ENCODE data around the gene DOCK3. TPM values are rescaled to one million over a fixed set of nuclear protein-coding genes. Genes with fewer than 3 reads are reported as not detected.

The DOCK3 gene
- total RNA-seq, 2 experiments from 2014 or later = 1.9 to 2.1 TPM

DNA sequence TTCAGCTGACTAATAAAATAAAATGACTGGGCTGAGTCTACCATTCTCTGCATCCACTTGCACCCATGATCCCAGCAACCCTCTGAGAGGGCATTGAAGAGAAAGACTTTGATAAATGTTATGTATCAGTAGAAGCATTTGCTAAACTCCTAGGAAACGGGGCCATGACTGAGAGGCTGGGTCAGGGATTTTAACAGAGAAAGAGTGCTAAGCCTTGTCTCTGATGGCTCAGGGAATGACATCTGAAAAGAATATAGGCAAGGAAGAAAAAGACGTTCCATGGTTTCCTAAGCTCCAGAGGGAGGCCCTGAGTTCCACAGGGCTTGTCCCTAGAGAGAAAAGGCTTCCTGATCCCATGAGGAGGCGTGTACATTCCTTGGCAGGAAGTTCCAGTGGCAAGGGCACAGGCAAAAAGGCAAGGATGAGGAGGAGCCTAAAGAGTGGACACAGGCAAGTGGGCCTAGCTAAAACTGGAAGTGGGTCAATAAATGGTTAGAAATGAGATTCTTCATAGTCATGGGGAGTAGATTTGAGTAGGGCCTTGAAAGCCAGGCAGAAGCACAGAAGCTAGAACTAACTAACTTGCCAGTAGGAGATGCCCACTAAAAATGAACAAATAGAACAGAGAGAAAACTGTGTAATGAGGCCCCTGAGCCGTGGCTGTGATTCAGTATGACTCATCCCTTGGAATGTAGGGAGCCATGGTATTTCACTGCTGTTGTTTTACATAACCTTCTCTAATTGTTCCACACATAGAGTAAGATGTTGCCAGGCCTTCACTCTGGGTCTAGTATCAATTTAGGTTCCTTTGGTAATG, 665.5 kb downstream of the DOCK3 start:
- no peak for DNase-seq
- Mint-ChIP-seq H3K4me1 (peaks cover 3% of the 10 kb centered on the region), H3K4me3 (no peak overlapping the region), H3K27ac (no peak overlapping the region), H3K27me3 (no peaks in the 10 kb centered on the region), H3K36me3 (no peaks in the 10 kb centered on the region), H3K9me3 (no peaks in the 10 kb centered on the region)

DNA sequence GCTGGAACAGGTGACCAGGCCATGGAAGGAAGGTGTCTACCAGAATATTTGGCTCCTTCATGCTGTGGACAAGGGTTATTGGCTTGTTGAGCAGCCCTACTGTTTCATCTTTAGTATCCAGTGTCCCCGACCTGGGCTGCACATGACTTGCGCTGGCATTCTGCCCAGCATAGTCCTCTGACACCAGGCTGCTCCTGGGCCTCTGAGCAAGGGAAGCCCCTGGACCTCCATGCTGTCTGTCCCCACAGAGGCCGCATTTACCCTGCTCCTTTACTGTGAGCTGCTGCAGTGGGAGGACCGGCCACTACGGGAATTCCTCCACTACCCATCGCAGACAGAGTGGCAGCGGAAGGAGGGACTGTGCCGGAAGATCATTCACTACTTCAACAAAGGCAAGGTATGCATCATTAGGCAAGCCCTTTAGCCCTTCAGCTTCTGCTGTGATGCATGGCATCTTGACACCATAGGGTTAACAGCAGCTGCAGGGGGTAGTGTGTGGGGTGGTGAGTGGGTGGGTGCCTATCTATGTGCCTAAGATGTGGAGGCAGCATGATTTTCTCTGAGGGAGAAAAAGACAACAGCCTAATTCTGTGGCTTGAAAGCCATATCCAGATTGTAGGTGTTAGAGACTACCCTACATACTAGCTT, 666.4 kb downstream of the DOCK3 start:
- Mint-ChIP-seq H3K27ac (no peak overlapping the region), H3K9me3 (no peaks in the 10 kb centered on the region), H3K27me3 (no peaks in the 10 kb centered on the region), H3K36me3 (no peaks in the 10 kb centered on the region), H3K4me3 (no peak overlapping the region), H3K4me1 (peaks cover 3% of the 10 kb centered on the region)
- DNase-seq = no peak

DNA sequence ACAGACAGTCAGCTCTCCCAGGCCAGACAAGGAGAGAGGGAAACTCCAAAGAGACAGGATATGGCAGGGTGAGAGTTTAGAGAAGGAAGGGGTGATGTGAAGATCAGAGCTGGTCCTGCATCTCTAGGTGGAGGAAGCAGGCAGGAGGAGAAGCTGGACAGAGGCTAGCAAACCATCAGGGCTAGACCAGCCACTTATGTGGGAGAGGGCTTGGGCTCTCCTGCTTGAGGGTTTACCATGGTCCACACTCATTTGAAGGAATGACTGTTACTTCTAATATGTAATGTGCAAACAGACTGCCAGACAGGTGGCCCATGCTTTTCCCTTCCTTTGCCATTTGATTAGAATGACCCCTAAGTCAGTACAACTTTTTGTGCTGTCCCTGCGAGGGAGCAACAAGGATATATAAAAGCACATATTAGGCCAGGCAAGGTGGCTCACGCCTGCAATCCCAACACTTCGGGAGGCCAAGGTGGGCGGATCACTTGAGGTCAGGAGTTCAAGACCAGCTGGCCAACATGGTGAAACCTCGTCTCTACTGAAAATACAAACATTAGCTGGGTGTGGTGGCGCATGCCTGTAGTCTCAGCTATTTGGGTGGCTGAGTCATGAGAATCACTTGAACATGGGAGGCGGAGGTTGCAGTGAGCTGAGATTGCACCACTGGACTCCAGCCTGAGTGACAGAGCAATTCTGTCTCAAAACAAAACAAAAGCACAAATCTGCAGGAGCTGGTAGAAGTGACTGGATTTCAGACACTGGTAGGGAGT, 669.4 kb downstream of the DOCK3 start:
- H3K9me3 Mint-ChIP-seq = no peaks in the 10 kb centered on the region
- peaks cover 3% of the 10 kb centered on the region for H3K4me1 Mint-ChIP-seq
- DNase-seq = no peak
- H3K27me3 Mint-ChIP-seq = no peaks in the 10 kb centered on the region
- no peaks in the 10 kb centered on the region for H3K36me3 Mint-ChIP-seq
- H3K4me3 Mint-ChIP-seq = no peak overlapping the region
- H3K27ac Mint-ChIP-seq = no peak overlapping the region

DNA sequence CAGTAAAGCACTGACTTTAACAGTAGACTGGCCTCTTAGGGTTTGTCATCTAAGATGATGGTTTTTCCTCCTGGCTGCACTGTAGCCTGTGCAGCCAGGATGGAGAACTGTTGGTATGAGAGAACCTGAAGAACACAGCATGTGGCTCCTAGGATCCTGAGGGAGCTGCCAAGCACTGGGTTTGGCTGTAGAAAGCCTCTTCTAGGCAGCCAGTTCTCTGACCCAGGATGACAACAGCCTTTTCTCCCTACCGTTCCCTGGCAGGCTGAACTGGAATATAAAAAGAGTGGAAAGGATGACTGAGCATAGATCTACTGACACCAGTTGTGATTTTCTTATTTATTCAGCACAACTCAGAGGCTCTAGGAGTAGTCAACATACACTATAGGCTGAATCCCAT, 676.0 kb downstream of the DOCK3 start:
- Mint-ChIP-seq H3K36me3 (peaks cover 5% of the 10 kb centered on the region), H3K9me3 (no peaks in the 10 kb centered on the region), H3K27ac (no peak overlapping the region), H3K4me1 (peaks cover 4% of the 10 kb centered on the region), H3K27me3 (no peaks in the 10 kb centered on the region), H3K4me3 (no peak overlapping the region)
- no peak for DNase-seq

DNA sequence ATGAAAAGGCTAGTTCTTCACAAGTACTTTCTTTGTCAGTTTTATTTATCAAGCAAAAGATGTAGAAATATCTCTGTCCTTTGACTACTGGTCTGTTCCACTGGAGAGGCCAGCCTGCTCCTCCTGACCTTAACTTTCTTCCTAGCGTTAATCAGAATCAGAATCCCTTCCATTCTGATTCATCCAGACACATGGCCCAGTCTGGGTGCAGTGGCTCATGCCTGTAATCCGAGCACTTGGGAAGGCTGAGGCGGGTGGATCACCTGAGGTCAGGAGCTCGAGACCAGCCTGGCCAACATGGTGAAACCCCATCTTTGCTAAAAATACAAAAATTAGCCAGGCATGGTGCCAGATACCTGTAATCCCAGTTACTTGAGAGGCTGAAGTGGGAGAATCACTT, 678.4 kb downstream of the DOCK3 start:
- Mint-ChIP-seq H3K9me3 (no peaks in the 10 kb centered on the region), H3K27ac (no peak overlapping the region), H3K4me3 (no peak overlapping the region), H3K4me1 (peaks cover 4% of the 10 kb centered on the region), H3K36me3 (peaks cover 5% of the 10 kb centered on the region), H3K27me3 (no peaks in the 10 kb centered on the region)
- no peak for DNase-seq

DNA sequence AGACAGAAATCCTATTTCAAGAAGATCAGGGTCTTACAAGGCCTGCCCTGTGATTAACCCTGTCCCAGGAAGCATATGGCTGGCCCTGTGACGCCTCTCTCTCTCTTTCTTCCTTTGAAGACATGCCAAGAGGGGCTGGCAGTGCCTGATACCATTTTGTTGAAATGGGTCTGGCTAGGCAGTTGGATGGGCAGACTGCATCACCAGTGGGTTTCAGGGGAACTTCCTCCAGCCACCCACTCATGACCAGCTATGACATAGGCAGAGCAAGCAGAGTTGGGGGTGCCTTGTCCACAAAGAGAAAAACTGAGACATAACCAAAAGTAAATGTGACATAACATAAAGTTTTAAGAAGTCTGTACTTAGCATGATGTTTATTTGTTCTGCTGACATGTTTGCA, 679.0 kb downstream of the DOCK3 start:
- H3K27ac Mint-ChIP-seq = no peak overlapping the region
- peaks cover 5% of the 10 kb centered on the region for H3K36me3 Mint-ChIP-seq
- no peak overlapping the region for H3K4me3 Mint-ChIP-seq
- H3K27me3 Mint-ChIP-seq = no peaks in the 10 kb centered on the region
- DNase-seq = no peak
- H3K9me3 Mint-ChIP-seq = no peaks in the 10 kb centered on the region
- peaks cover 4% of the 10 kb centered on the region for H3K4me1 Mint-ChIP-seq

DNA sequence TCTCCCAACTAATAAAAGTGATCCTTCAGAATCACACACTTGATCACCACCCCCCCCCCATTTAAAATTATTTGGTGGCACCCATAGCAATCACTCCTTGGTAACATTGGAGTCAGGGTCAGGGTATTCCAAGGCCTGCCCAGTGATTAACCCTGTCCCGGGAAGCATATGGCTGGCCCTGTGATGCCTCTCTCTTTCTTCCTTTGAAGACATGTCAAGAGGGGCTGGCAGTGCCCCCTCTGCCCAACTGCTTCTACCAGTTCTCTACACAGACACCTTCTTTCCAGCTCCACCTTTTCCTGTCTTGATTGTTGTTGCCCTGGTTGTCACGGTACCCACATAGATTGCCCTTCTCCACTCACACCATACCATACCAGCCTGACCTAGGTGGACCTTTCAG, 679.4 kb downstream of the DOCK3 start:
- peaks cover 4% of the 10 kb centered on the region for H3K4me1 Mint-ChIP-seq
- H3K9me3 Mint-ChIP-seq = no peaks in the 10 kb centered on the region
- H3K27me3 Mint-ChIP-seq = no peaks in the 10 kb centered on the region
- DNase-seq = no peak
- peaks cover 5% of the 10 kb centered on the region for H3K36me3 Mint-ChIP-seq
- no peak overlapping the region for H3K27ac Mint-ChIP-seq
- H3K4me3 Mint-ChIP-seq = no peak overlapping the region

DNA sequence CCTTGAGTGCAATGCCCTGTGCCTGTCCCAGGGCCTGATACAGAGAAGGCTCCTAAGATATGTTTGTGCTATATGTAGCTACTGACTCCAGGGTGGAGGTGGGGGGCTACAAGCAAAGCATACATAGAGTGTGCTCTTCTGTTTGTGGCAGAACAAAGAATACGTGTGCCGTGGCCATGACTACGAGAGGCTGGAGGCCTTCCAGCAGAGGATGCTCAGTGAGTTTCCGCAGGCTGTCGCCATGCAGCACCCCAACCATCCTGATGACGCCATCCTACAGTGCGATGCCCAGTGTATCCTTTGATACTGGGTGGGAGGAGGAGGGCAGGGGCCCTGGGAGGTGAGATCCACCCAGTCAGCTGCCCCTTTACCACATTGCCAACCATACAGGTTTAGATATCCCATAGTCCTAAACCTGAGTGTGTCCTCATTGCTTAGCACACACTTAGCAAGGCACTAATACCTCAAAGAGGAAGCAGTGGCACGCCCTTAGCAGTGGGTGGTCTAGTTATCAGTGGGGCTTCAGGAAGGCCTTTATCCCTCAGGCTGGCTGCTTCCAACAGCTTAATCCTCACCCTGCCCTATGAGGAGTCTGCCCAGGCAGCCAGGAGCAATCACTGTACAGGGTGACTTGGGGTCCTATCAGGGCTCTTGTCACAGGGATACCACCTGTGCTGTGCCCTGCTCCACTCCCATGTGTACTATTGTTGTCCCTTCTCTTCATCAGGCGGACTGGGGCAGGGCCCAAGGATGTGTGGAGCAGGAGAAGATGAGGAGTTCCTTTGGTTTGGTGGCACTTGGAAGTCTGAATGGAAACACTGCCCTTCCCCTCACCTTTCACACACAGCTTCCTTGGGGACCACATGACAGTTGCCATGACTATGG, 680.2 kb downstream of the DOCK3 start:
- Mint-ChIP-seq H3K27ac (no peak overlapping the region), H3K4me1 (peaks cover 4% of the 10 kb centered on the region), H3K9me3 (no peaks in the 10 kb centered on the region), H3K27me3 (no peaks in the 10 kb centered on the region), H3K36me3 (no peaks in the 10 kb centered on the region), H3K4me3 (no peak overlapping the region)
- no peak for DNase-seq

DNA sequence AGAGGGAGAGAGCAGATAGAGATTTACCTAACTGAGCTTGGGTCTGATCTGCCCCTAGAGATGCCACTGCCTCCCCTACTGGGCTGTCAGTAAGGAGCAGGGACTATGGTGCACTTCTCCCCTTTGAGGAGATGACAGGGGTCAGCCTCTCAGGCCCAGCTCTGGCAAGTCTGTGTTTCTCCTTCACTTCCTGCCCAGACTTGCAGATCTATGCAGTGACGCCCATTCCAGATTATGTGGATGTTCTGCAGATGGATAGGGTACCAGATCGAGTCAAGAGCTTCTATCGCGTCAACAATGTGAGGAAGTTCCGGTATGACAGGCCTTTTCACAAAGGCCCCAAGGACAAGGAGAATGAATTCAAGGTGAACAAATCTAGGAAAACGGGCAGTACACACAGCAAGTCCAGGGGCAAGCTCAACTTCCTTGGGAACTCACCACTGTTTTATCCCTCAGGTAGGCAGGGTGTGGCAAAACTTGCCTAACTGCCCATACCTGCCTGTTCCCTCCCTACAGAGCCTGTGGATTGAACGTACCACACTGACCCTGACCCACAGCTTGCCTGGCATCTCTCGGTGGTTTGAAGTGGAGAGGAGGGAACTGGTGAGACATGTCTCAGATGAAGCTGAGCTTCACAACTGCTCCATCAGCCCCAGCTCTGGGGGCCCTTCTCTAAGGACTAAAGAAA, 681.3 kb downstream of the DOCK3 start:
- Mint-ChIP-seq H3K9me3 (no peaks in the 10 kb centered on the region), H3K4me3 (no peak overlapping the region), H3K4me1 (peaks cover 4% of the 10 kb centered on the region)

DNA sequence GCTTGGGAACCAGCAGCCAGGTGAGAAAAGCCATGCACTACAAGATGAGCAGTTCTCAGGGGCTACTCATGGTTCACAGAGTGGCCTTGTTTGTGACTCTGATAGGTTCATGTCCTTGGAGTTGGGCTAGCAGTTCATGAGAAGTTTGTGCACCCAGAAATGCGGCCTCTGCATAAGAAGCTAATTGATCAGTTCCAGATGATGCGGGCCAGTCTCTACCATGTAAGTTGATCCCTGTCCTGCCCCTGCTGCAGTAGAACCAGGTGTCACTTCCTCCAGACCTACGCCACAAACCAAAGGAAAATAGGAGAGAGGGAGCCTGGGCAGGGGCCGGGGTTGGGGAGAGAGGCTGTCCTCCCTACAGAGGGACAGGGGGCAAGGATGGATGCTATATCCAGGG, 683.1 kb downstream of the DOCK3 start:
- peaks cover 4% of the 10 kb centered on the region for H3K4me1 Mint-ChIP-seq
- no peaks in the 10 kb centered on the region for H3K9me3 Mint-ChIP-seq
- H3K36me3 Mint-ChIP-seq = no peaks in the 10 kb centered on the region
- H3K27me3 Mint-ChIP-seq = no peaks in the 10 kb centered on the region
- no peak for DNase-seq
- H3K27ac Mint-ChIP-seq = no peak overlapping the region
- H3K4me3 Mint-ChIP-seq = no peak overlapping the region

More for the DNA sequence above, 681.3 kb downstream of the DOCK3 start:
- Mint-ChIP-seq H3K36me3 (no peaks in the 10 kb centered on the region), H3K27me3 (no peaks in the 10 kb centered on the region), H3K27ac (no peak overlapping the region)
- no peak for DNase-seq

DNA sequence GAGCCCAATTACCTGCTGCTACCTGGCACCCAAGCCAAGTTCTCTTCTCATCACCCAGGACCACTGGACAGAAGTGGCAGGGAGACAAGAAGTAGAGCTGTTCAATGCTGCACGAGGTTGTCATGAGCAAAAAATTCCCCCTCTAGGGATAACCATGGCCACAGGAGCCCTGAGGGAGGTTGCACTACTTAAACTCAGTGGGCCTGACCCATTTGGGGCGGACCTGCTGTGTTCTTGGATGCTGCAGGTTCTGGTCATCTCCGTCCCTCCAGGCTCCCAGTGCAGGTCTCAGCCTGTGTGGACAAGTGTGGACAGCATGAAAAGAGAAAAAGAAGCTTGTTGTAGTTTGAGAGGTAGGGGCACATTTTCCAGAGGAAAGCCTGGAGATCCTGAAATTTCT, 684.3 kb downstream of the DOCK3 start:
- no peak overlapping the region for H3K4me3 Mint-ChIP-seq
- H3K36me3 Mint-ChIP-seq = peaks cover 1% of the 10 kb centered on the region
- H3K27ac Mint-ChIP-seq = no peak overlapping the region
- no peaks in the 10 kb centered on the region for H3K4me1 Mint-ChIP-seq
- no peaks in the 10 kb centered on the region for H3K9me3 Mint-ChIP-seq
- no peaks in the 10 kb centered on the region for H3K27me3 Mint-ChIP-seq
- no peak for DNase-seq

DNA sequence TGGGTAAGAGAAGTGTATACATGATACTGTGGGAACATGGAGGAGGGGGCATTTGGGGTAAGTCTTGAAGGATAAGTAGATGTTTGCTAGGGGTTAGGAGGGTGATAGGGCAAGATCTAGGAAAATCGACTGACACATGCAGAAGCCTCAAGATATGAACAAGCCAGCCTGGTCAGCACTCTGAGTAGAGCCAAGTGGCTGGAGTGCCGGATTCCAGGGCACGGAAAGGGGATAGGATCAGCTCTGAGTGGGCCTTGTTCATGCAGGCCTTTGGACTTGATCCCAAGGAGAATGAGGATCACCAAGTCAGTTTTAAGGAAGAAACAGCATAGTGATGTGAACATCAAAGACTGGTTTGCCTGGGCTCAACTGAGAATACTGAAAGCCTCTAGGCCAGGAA, 686.1 kb downstream of the DOCK3 start:
- no peak for DNase-seq
- no peaks in the 10 kb centered on the region for H3K4me1 Mint-ChIP-seq
- peaks cover 3% of the 10 kb centered on the region for H3K9me3 Mint-ChIP-seq
- H3K36me3 Mint-ChIP-seq = peaks cover 5% of the 10 kb centered on the region
- H3K27ac Mint-ChIP-seq = no peak overlapping the region
- no peak overlapping the region for H3K4me3 Mint-ChIP-seq
- no peaks in the 10 kb centered on the region for H3K27me3 Mint-ChIP-seq

DNA sequence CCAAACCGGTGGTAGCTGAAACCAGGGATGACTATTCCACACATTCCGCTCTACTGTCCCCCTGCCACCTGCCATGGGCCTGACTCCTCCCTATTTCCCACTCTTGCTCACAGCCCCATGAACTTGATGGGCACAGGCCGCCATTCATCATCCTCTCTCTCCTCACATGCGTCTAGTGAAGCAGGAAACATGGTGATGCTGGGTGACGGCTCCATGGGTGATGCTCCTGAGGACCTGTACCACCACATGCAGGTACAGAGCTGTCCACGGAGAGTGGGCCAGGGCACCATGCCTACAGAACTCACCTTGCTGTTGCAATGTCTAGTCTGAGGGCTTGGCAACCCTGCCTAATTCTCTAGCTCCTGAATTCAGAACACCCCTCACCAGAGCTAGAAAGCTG, 687.0 kb downstream of the DOCK3 start:
- Mint-ChIP-seq H3K4me3 (no peak overlapping the region), H3K9me3 (peaks cover 3% of the 10 kb centered on the region), H3K27me3 (no peaks in the 10 kb centered on the region), H3K4me1 (no peaks in the 10 kb centered on the region), H3K36me3 (peaks cover 5% of the 10 kb centered on the region), H3K27ac (no peak overlapping the region)
- no peak for DNase-seq

DNA sequence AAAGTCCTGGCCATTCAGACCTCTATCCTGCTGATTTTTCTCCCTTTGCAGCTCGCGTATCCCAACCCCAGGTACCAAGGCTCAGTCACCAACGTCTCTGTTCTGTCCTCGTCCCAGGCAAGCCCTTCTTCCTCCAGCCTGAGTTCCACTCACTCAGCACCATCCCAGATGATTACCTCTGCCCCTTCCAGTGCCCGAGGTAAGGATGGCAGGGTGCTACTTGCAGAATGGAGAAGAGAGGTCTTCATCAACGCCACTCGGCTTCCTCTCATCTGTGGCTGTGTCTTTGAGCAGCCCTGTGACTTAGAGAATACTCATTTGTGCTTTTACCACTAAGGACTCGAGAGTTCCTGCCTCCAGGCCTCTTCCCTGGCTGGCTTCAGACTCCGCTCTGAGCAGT, 687.7 kb downstream of the DOCK3 start:
- peaks cover 5% of the 10 kb centered on the region for H3K36me3 Mint-ChIP-seq
- no peak overlapping the region for H3K27ac Mint-ChIP-seq
- no peak overlapping the region for H3K4me3 Mint-ChIP-seq
- H3K4me1 Mint-ChIP-seq = no peaks in the 10 kb centered on the region
- no peaks in the 10 kb centered on the region for H3K27me3 Mint-ChIP-seq
- H3K9me3 Mint-ChIP-seq = peaks cover 3% of the 10 kb centered on the region
- DNase-seq = no peak
